Activated naive CD8-positive, alpha-beta T cell treated with anti-CD3 and anti-CD28 coated beads, Interleukin-2, amount 50 U/mL, for 24 hours (primary cell): ENCODE measurements around the gene PHF23.

ENCODE experiments used
- ATAC-seq: fragments of 150-1000 bp; cut with Tn5 transposase; one replicate; pipeline ENCODE4 v1.10.0; 2021
- DNase-seq: peaks from one replicate; pipeline ENCODE4 v3.0.0; 2021
- H3K27ac Mint-ChIP-seq: one replicate; pipeline ENCODE4 v1.8.0; 2021; ENCODE audit warnings: mild to moderate bottlenecking, mixed read lengths
- H3K27me3 Mint-ChIP-seq: one replicate; pipeline ENCODE4 v1.8.0; 2021; ENCODE audit warnings: mixed read lengths
- H3K36me3 Mint-ChIP-seq: one replicate; pipeline ENCODE4 v1.8.0; 2021; ENCODE audit warnings: low read depth, mixed read lengths
- H3K4me1 Mint-ChIP-seq: one replicate; pipeline ENCODE4 v1.8.0; 2021; ENCODE audit warnings: mixed read lengths
- H3K4me3 Mint-ChIP-seq: one replicate; pipeline ENCODE4 v1.8.0; 2021; ENCODE audit warnings: mild to moderate bottlenecking, moderate library complexity, mixed read lengths
- H3K9me3 Mint-ChIP-seq: one replicate; pipeline ENCODE4 v1.8.0; 2021; ENCODE audit warnings: mixed read lengths

Gene PHF23

DNA sequence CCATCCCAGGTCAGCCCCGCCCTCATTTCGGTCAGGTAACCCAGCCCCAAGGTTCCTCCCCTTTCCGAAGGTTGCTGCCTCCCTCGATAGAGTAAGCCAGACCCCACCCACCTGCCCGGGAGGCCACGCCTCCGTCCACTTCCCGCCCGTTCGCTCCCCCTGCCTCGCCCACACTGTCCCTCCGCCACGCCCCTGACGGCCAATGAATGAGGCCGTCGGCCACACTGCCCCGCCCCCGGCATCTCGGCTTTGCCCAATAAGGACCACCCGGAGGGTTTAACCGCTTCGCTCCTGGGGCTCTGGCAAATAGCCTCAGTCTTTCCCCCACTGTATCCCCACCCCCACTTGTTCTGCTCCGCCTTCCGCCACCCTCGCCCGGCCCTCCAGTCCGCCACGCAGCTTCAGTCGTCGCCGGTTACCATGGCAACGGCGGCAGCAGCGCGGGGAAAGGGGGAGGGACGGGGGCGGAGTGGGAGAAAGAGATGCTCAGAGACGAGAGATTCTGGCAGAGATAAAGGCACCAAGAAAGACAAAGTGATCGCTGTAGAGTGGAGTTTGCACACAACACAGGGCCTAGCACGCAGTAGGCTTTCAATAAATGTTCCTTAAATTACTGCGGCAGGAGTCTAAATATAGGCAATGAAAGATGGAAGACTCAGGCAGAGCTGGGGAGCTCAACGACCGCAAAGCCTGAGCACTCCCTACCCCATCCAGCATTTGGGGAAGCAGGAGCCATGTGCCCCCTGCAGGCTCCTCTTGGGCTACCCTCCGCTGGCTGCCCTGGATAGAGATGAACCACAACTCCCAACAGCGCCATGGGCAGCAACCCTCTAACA lies 24.7 kb downstream of the PHF23 start:
- DNase-seq (peak; percentile 100), ATAC-seq (peak; percentile 81)
- Mint-ChIP-seq H3K4me1 (peaks cover 58% of the 10 kb centered on the region), H3K27me3 (peaks cover 2% of the 10 kb centered on the region), H3K4me3 (peak overlapping the region; percentile 84), H3K9me3 (no peaks in the 10 kb centered on the region), H3K36me3 (no peaks in the 10 kb centered on the region), H3K27ac (peak overlapping the region; percentile 85)

DNA sequence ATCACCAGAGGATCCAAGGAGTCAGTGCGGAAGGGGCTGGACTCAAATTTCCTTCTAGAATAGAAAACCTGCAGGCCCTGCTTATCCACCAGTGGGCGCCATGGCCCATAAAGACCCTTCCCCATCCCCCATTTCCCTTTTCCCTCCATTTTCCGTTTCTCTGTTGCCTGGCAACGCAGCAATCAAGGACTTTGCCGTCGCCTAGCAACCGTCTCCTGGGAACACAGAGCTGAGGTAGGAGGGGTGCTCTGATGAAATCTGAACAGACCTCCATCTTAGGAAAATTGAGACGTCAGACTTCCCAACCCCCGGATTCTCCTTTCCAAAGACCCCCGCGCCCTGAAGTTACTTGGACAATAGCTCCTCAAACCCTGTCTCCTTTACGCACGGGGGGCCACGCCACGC lies 25.4 kb downstream of the PHF23 start:
- ATAC-seq = no peak
- DNase-seq = no peak
- peaks cover 2% of the 10 kb centered on the region for H3K27me3 Mint-ChIP-seq
- H3K36me3 Mint-ChIP-seq = no peaks in the 10 kb centered on the region
- H3K4me1 Mint-ChIP-seq = peaks cover 54% of the 10 kb centered on the region
- H3K27ac Mint-ChIP-seq = peak overlapping the region; percentile 85
- no peaks in the 10 kb centered on the region for H3K9me3 Mint-ChIP-seq
- peak overlapping the region; percentile 84 for H3K4me3 Mint-ChIP-seq

DNA sequence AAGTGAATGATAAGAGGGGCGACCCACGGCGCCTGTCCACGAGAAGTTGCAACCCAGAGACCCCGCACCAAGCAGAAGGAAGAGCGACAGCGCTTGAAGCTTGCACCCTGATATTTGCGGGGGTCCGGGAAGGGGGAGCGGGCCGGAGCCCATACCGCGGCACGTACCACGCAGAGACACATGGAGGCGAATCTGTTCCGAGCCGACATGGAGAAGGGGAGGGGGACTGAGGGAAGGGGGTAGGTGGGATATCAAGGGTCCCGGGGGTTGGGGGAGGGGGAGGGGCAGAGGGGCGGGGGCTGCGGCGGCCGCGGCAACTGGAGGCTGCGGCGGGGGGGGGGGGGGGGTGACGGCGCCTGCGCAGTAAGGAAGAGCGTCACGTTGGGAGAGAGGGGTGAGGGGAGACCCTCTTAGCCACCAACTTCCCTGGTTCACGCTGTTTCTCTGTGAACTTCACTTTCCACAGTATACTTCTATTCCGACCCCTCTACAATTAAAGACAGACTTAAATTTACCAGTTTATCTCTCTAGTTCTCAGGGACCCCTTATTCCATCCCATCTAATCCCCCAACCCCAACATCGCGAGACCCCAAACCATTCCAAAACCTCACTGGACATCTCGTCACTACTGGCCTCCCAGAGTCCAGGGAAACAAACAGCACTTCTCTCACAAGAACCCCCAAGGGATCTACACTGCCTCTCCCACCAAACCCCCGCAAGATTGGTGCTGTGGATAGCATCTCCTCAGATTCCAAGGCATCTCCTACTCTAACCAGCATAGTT lies 27.6 kb downstream of the PHF23 start:
- no peak for DNase-seq
- peak overlapping the region; percentile 1 for H3K4me3 Mint-ChIP-seq
- no peak for ATAC-seq
- H3K4me1 Mint-ChIP-seq = peaks cover 39% of the 10 kb centered on the region
- H3K27ac Mint-ChIP-seq = peak overlapping the region; percentile 5
- no peaks in the 10 kb centered on the region for H3K9me3 Mint-ChIP-seq
- H3K36me3 Mint-ChIP-seq = no peaks in the 10 kb centered on the region
- peaks cover 2% of the 10 kb centered on the region for H3K27me3 Mint-ChIP-seq

DNA sequence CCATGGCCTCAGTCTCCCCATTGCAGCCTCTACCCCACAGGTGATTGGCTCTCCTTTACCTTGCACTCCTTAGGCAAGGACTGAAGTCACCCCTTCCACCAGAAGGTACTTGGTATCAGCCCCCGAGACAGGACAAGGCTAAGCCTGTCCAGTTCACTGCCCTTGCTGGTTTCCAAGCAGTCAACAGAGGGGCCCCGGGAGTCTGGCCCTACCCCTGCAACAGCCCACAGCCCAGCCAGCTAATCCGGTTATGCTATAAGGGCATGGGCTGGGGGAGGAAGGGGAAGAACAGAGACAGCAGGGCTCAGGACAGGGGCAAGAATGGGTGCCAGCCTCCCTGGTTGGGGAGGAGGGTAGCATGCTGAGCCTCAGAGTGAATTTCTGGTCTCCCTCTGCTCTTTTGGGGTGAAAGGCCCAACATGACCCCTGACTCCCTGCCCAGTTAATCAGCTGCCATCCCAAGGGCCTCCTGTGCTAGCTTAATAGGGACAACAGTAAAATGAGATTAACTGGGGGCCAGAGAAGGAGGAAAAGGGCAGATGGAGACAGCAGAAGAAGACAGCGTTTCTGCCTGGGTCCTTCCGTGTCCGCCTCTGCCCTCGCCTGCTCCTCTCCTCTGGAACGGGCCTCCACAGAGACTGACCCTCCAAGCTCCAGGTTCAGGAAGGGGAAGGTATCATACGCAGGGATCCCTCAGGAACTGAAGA lies 30.4 kb downstream of the PHF23 start:
- no peak for ATAC-seq
- Mint-ChIP-seq H3K4me3 (no peak overlapping the region), H3K27ac (no peak overlapping the region), H3K36me3 (no peaks in the 10 kb centered on the region), H3K4me1 (peaks cover 38% of the 10 kb centered on the region), H3K9me3 (no peaks in the 10 kb centered on the region), H3K27me3 (peaks cover 2% of the 10 kb centered on the region)
- DNase-seq = no peak

DNA sequence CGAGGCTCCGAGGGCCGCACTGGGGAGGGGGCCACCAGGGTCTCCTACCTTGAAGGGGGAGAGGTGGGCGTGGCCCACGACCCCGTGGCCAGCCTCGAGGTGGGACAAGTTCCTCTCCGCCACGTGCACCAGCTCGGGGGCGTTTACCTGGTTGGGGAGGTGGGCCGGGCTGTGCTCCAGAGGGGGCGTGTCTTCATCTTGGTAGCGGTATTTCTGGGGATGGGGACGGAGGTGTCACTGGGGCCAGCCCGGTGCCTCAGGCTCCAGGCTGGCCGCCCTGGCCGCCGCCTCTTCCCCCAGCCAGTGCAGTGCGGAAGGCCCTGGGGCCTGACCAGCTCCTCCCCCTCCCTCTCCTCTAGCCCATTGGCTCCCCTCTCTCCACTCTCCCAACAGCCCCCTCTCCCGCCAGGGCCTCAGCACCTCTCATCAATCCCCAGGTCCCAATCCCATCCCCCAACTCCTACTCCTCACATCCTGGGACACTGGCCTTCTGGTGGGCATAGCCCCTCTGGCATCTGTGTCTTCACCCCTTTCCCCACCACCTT lies 31.2 kb downstream of the PHF23 start:
- Mint-ChIP-seq H3K4me1 (peaks cover 34% of the 10 kb centered on the region), H3K36me3 (no peaks in the 10 kb centered on the region), H3K27ac (no peak overlapping the region), H3K27me3 (no peaks in the 10 kb centered on the region), H3K9me3 (no peaks in the 10 kb centered on the region), H3K4me3 (no peak overlapping the region)
- ATAC-seq = no peak
- DNase-seq = no peak

DNA sequence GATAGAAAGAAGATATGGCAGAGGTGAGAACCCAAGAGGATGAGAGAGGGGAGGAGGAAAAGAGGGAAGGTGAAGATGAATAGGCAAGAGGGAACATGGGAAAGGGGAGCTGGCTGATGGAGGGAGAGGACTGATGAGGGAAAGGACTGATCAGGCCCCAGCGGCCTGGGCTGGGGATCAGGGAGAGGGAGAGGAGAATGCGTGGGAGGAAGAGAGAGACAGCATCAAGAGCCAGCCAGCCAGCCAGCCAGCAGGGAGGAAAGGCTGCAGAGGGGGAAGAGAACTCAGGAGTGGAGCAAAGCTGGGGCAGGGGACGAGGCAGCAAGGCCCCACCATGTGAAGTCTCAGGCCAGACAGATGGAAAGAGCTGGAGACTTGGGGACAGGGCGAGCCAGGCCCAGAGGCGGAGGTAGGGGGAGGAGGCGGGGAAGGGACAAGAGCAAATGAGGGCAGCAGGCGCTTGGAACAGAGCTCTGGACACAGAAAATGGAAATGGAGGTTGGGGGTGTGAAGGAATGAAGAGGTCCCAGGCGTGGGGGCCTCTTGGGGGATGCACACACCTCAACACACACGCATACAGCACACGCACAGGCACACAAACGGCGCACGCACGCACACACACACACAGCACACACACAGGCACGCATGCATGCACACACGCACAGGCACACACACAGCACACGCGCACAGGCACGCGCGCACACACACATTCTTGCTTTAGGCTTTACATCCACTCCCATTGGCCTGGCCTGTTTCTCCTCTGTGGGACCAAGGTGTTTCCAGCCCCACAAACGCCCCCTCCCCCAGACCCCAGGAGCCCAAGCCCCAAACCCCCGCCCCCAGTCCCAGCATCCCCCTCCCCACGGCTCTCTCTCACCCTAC lies 31.9 kb downstream of the PHF23 start:
- Mint-ChIP-seq H3K36me3 (no peaks in the 10 kb centered on the region), H3K27me3 (no peaks in the 10 kb centered on the region), H3K9me3 (no peaks in the 10 kb centered on the region), H3K4me1 (peaks cover 34% of the 10 kb centered on the region), H3K27ac (no peak overlapping the region), H3K4me3 (no peak overlapping the region)
- no peak for DNase-seq
- no peak for ATAC-seq

DNA sequence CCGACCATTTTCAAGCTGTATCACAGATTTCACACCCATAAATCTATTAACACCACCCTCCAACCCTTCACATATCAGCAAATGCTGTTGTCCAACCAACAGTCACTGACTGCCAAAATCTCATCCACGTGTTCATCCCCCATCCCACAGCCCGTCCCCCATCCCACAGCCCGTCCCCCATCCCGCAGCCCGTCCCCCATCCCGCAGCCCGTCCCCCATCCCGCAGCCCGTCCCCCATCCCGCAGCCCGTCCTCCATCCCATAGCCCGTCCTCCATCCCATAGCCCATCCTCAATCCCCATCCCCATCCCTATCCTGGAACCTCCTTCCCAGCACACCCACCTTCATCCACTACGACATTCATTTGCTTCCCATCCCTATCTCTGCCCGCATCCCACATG lies 33.7 kb downstream of the PHF23 start:
- DNase-seq (no peak), ATAC-seq (no peak)
- H3K27ac Mint-ChIP-seq = peak overlapping the region; percentile 81
- H3K4me3 Mint-ChIP-seq = peak overlapping the region; percentile 66
- H3K36me3 Mint-ChIP-seq = peaks cover 2% of the 10 kb centered on the region
- no peaks in the 10 kb centered on the region for H3K27me3 Mint-ChIP-seq
- H3K4me1 Mint-ChIP-seq = peaks cover 28% of the 10 kb centered on the region
- no peaks in the 10 kb centered on the region for H3K9me3 Mint-ChIP-seq

DNA sequence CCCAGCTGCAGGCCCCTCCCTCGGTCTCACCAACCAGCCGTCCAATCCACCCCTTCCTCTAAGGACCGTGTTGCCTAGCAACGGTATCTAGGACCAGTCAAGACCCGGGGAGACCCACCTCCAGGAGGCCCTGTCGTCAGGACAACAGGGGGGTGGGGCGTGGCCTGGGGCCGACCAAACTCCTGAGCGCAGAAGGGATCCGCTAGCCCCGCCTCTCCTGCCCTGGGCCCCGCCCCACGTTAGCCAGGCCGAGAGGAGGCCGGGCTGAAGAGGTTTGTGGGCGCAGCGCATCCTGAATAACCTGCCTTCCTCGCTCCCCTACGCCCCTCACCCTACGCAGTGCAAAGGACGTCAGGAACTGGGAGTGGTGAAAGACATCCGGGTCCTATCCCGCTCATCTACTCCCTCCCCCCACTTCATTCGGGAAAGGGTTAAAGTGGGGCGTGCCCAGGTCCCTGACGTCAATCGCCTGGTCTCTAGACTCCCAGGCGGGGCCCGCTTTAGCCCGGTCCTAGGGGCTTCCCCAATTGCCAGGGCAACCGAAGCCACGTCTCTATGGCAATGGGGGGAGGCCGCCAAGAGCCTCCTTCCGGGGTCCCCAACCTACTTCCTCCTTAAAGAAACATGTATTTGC lies 34.3 kb downstream of the PHF23 start:
- Mint-ChIP-seq H3K4me1 (peaks cover 28% of the 10 kb centered on the region), H3K9me3 (no peaks in the 10 kb centered on the region), H3K27me3 (no peaks in the 10 kb centered on the region), H3K36me3 (peaks cover 2% of the 10 kb centered on the region), H3K27ac (peak overlapping the region; percentile 81), H3K4me3 (peak overlapping the region; percentile 66)
- DNase-seq (peak; percentile 94), ATAC-seq (peak; percentile 90)

DNA sequence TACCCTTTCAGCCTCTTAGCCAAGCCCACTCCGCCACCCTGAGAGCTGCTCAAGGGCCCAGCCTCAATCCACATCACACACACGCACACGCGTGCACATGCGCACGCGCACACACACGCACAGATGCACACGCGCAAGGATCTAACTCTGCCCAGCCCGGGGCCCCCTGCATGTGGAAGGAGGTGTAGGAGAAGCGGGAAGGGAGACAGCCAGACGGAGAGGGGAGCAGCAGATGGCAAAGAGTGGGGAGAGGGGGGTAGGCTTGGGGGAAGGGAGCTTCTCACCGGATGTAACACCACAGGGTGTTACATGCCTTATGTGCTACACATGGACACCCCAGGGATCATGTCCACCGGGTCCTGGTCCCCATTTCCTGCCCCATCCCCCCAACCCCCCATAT lies 34.9 kb downstream of the PHF23 start:
- DNase-seq (no peak), ATAC-seq (no peak)
- H3K36me3 Mint-ChIP-seq = peaks cover 2% of the 10 kb centered on the region
- H3K27ac Mint-ChIP-seq = peak overlapping the region; percentile 81
- no peaks in the 10 kb centered on the region for H3K9me3 Mint-ChIP-seq
- H3K27me3 Mint-ChIP-seq = no peaks in the 10 kb centered on the region
- peaks cover 28% of the 10 kb centered on the region for H3K4me1 Mint-ChIP-seq
- H3K4me3 Mint-ChIP-seq = peak overlapping the region; percentile 66

DNA sequence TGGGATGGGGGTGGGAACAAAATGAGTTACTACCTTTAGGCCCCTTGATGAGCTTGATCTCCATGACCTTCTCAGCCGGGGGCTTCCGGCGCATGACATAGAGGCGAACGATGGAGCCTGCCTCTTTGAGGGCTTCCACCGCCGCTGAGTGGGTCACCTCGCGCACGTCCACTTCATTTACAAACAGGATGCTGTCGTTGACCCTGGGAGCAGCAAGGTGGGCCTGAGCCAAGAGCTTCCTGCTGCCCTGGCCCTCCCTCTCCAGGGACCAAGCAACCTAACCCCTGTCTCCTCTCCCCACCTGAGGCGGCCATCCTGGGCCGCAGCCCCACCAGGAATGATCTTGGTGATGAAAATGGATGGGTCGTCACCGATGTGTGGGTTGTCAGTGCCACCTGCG lies 35.9 kb downstream of the PHF23 start:
- H3K4me3 Mint-ChIP-seq = no peak overlapping the region
- ATAC-seq (no peak), DNase-seq (no peak)
- peaks cover 27% of the 10 kb centered on the region for H3K4me1 Mint-ChIP-seq
- H3K36me3 Mint-ChIP-seq = peaks cover 2% of the 10 kb centered on the region
- H3K9me3 Mint-ChIP-seq = no peaks in the 10 kb centered on the region
- peak overlapping the region; percentile 14 for H3K27ac Mint-ChIP-seq
- no peaks in the 10 kb centered on the region for H3K27me3 Mint-ChIP-seq

DNA sequence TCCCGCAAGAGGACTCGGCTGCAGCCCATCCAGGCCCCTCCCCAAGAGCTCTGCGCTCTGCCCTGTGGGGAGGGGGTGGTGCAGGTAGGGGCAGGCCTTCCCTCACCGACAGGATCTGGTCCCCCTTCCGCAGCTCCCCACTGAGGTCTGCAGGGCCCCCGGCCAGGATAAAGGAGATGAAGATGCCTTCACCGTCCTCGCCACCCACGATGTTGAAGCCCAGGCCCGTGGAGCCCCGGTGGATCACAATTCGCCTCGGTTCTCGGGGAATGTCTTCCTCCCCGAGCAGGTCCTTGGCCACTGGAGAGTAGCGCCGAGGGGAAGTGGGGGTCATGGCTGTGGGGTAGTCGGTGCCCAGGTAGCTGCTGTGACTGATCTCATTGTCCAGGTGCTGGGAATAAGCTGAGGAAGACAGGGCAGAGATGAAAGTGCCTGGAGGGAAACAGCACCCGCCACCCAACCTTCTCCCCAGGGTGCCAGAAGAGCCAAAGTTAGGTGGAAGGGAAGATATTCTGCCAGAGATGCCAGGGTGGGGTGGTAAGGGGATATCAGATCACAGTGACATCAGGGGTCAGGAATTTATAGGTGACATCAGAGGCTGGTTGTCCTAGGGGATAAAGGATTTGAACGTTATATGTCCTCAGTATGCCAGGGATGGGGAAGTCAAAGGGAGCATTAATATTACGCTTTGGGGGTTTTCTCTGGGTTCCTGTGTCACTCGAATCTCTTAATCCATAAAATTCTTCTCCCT lies 42.4 kb downstream of the PHF23 start:
- Mint-ChIP-seq H3K27ac (no peak overlapping the region), H3K4me1 (no peaks in the 10 kb centered on the region), H3K27me3 (no peaks in the 10 kb centered on the region), H3K9me3 (no peaks in the 10 kb centered on the region), H3K4me3 (no peak overlapping the region), H3K36me3 (peaks cover 2% of the 10 kb centered on the region)
- DNase-seq (no peak), ATAC-seq (no peak)

DNA sequence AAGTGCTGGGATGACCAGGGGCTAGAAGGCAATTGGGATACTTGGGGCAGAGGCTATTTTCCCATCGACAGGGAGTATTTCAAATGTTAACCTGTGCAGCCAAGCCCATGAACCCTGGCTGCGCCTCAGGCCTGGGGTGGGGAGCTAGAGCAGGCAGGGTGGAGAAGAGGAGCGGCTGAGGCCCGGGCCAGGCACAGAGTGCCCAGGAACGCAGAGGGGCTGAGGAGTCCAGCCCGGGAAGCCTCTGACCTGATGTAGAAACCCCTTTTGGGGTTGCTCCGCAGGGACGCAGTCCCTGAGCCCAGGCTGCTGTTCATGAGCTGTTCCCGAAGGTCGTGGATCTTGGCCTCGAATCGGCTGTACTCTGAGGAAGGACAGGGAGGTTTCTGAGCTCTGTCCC lies 43.3 kb downstream of the PHF23 start:
- Mint-ChIP-seq H3K4me1 (no peaks in the 10 kb centered on the region), H3K4me3 (no peak overlapping the region), H3K9me3 (no peaks in the 10 kb centered on the region), H3K27me3 (no peaks in the 10 kb centered on the region), H3K36me3 (no peaks in the 10 kb centered on the region), H3K27ac (no peak overlapping the region)
- ATAC-seq (no peak), DNase-seq (no peak)
